SHP77 (cell line): ENCODE measurements around the gene TMEM221.

ENCODE experiments used
- DNase-seq, 2 experiments: peaks; one replicate each; lab custom pipeline; 2025; lab: John Stamatoyannopoulos, UW

The TMEM221 gene

DNA sequence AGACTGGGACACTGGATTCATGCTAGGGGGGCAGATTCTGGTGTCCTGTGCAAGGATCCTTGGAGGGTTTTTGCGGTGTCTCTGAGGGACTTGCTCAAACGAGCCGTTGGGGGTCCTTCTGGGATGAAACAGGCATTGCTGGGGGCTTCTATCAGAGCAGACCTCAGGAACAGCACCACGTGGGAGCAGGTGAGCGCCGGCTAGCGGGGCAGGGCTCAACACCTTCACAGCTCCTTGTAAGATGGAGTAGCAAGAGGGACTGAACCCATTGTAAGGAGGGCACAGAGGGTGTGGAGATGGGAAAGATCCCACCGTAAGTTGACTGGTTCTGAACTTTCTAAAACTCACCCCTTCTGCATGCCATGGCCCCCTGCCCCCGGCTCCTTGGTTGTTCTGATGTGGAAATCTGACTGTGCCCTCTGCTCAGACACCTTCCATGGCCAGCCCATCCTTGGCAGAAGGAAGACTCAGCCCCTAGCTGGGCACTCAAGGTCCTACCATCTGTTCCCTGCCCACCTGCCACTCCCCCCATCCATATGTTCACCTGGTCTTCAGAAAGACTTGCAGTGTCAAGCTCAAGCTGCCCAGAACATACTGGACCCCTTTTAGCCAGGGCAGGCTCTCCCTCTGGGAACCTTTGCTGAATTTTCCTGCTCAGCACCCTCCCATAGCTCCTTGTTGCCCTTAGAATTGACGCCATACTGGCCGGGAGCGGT, 23.1 kb upstream of the TMEM221 start:
- DNase-seq: no peak

DNA sequence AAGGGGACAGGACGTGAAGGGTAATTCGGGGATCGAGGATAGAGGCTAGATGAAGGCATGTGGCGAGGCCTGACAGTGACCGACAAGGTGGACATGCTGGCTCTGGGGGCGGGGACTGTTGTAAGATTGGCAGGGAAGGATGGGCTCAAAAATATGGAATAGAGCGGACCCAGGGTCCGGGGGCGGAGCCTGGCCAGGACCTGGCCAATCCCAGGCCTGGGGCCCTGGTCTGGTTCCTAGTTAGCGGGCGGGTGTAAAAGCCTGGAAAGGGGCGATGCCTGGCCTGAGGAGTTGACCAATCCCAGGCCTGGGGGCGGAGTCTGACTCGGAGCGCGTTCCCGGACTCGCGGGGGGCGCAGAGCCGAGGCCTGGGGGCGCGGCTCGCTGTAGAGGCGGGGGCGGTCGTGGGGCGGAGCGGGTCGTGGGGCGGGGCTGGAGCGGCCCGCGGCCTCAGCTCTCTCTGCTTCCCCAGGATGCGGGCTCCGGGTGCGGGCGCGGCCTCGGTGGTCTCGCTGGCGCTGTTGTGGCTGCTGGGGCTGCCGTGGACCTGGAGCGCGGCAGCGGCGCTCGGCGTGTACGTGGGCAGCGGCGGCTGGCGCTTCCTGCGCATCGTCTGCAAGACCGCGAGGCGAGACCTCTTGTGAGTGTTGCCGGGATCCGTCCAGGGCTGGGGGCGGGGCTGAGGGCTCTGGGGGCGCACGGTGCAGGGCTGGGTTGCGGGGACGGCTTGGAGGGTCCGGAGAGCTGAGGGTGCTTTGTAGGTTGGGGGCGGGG, 21.8 kb upstream of the TMEM221 start, which contains the start of gene SLC27A1:
Gene SLC27A1 (plus strand): TSS at position 457 of the 774 bp plus-strand sequence. CDS start 17 bp downstream, at position 474.
- peak; percentile 96 to 99 for DNase-seq

DNA sequence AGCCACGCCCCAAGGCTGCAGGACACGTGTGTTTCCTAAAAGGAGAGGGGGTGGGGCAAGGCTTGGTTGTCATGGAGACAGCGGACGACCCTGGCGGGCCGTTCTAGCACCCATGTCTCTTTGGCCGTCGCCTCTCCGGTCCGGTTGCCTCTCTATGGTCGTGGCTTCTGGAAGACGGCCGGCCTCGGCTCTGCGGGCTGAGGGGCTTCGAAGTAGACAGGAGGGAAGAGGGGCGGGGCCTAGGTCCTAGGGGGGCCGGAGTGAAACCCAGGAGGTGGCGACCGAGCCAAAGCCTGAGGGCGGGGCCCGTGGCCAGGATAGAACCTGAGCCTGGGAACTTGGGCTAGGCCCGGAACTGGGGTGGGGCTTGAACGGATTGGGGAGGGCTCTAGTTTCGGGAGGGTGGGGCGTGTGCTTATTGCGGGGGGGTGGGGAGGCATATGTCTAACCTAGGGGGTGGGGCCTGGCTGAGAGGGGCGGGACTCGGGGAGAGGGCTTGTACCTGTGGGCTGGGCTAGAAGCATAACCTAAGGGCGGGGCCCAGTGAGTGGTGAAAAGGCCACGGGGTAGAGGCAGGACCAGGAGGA, 21.1 kb upstream of the TMEM221 start:
- DNase-seq: peak; percentile 92 to 93

DNA sequence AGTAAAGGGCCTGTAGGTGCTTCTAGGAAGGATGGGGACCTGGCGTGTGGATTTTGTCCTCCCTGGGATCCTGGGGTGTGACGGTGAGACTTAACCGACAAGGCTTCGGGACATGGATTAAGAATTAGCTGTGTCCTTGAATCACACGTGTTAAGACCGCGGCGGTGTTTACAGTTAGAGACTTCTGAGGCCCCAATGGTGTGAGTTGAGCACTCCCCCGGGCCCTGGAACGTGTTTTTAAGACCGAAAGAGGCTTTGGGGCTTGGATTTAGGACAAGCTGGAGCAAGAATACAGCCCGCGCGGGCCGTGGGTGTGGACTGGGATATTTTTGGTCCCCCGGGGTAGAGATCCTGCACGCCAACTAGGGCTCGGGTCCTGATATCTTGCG, 20.6 kb upstream of the TMEM221 start:
- no peak for DNase-seq

DNA sequence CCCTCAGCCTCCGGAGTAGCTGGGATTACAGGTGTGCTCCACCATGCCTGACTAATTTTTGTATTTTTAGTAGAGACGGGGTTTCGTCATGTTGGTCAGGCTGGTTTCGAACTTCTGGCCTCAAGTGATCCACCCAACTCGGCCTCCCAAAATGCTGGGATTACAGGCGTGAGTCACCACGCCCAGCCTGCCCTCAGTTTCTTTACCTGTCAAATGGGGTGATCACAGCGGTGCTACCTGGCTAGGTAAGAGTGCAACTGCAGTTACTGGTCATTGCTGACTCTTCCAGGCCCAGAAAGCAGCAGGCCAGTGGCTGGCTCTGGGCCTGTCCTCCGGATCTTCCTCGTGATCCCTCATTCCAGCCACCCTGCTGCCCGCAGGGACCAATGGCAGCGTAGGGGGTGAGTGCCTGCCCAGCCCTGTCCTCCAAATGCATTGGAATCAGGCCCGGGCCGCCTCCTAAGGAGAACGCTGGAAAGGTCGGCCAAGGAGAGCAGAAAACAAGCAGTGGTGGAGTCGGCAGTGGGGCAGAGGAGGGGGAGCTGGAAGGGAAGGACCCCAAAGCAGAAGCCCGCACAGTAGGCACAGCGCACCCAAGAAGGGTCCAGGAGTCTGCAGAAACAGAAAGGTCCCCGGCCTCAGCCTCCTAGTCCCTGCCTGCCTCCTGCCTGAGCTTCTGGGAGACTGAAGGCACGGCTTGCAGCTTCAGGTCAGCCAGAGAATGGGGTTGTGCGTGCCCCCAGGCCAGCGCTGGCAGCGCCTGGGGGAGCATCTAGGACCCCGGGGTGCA, 20.0 kb upstream of the TMEM221 start:
- DNase-seq: no peak

DNA sequence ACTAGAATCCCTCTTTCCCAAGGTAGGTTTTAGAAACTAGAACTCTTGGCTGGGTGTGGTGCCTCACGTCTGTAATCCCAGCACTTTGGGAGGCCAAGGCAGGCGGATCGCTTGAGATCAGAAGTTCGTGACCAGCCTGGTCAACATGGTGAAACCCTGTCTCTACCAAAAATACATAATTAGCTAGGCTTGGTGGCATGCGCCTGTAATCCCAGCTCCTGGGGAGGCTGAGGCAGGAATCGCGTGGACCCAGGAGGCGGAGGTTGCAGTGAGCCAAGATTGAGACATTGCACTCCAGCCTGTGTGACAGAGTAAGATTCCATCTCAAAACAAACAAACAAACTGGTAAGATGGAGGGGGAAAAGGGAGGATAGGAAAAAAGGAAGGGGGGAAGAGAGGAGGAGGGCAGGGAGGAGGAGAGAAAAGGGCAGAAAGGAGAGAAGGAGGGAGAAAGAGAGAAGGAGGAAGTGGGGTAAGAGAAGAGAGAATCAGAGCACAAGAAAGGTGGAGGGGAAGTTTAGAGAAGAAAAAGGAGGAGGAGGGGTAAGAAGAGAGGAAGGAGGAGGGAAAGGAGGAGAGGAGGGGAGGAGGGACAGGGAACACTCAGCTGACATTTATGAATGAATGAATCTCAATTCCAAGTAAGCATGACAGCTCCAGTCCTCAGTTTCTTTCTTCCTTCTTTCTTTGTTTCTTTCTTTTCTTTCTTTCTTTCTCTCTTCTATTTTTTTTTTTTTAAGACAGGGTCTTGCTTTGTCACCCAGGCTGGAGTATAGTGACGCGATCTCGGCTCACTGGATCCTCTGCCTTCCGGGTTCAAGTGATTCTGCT, 19.2 kb upstream of the TMEM221 start:
- no peak for DNase-seq

DNA sequence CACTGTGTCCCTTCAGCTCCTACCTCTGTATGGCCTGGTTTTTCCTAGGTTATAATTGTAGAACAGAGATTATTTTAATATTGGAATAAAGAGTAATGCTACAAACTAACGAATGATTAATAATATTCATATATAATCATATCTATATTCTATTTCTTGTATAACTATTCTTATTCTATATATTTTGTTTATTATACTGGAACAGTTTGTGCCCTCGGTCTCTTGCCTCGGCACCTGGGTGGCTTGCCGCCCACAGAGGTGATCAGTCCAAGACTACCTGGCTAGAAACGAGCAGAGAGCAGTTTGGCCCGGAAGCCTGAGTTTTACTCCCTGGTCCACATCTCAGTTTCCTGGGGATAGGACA, 18.0 kb upstream of the TMEM221 start:
- no peak for DNase-seq

DNA sequence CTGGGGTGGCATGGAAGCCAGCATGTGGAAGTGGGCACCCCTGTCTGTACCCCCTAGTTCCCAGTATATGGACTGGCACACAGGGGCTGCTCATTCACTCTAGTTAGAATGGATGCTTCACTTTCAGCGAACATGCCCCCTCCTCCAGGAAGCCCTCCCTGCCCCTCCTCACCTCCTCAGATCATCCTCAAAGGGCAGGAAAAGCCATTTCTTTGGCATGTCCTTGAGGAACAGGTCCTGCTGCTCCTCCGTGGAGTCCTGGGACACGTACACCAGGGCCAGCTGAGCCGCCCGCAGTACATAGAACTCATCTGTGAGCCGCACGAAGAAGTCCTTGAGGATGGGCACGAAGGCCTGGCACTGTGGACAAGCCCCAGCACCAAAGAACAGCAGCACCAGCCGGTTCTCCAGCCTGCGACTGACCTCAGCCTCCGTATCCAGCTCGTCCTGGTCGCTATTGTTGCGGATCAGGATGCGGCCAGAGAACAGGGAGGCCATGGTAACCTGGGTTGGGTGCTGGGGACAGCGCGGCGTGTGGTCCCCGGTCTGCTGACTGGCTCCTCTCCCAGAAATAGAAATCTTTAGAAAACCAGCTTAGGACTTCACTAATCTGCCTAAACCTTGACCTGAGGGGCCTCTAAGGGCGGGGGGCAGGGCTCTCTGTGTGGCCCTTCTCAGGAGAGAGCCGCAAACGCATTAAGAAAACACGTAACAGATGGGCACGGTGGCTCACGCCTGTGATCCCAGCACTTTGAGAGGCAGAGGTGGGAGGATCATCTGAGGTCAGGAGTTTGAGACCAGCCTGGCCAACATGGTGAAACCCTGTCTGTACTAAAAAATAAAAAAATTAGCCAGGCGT, 12.1 kb upstream of the TMEM221 start, which contains the start of gene NXNL1:
Gene NXNL1 (minus strand): TSS at position 555 of the 859 bp plus-strand sequence. CDS start 57 bp downstream, at position 498.
- DNase-seq: no peak

DNA sequence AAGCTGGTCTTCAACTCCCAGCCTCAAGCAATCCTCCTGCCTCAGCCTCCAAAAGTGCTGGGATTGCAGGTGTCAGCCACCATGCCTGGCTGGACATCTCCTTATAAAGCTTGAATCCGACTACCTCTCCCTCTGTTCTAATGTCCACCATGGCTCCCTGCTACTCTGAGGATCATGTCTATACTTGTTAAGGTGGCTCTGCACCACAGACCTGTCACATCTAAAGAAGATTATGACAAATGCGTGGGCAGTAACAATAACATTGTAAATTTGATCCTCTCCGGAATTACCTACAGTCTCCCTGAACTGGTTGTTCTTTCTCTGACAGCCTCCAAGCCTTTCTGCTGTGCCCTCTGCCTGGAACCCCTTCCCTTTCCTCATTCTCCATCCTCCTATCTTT, 10.5 kb upstream of the TMEM221 start:
- DNase-seq: no peak

DNA sequence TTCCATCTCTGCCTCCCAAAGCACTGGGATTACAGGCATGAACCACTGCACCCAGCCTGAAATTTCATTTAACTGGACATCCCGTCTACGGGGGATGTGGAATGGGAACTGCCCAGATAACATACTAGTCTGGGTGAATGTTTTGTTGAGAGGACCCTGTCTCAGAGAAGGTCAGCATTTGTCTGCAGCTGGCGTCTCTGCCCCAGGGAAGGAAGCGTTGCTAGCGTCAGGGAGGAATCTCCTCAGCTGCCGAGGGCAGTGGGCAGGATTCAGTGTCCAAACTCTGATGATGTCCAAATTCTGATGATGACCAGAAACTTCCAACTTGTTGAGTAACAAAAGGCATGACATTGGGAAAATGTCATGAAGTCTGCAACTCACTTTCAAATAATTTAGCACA, 9.1 kb upstream of the TMEM221 start:
- no peak for DNase-seq

DNA sequence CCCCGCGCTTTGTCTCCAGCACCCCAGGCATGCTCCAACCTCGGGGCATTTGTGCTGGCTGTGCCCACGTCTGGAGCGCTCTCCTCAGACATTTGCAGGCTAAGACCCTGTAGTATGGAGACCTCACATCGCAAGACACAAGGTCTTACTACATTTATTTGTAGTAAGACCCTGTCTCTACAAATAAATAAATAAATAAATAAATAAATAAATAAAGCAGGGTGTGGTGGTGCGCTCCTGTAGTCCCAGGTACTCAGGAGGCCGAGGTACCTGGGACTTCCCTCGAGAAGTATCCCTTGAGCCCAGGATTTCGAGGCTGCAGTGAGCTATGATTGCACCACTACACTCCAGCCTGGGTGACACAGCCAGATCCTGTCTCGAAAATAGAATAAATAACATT, 7.7 kb upstream of the TMEM221 start:
- DNase-seq: no peak

DNA sequence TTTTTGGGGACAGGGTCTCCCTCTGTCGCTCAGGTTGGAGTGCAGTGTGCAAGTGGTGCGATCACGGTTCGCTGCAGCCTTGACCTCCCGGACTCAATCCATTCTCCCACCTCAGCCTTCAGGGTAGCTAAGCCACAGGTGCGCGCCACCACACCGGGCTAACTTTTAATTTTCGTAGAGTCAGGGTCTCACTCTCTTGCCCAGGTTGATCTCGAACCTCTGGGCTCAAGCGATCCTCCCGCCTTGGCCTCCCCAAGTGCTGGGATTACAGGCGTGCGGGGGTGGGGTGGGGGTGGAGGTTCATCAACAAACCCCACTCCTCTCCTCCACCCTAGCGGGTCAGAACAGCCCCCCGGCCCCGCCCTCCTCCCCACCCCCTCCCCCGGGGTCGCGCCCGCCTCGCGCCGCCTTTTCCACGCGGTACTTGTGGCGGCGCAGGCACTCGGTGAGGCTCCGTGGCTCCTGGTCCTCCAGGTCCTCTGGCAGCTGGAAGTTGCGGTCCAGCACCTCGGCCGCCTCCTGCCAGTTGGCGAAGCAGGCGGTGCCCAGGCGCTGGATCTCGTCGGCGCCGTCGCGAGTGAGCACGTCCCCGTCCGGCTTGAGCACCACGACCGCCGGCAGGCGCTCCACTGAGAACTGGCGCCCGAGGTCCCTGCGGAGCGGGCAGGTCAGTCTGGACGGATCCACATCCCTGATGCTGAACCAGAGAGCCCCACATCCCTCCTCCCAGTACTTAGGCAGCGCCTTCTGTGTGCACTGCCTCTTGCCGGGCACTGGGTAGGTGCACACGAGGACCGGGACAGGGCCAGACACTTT, 7.0 kb upstream of the TMEM221 start:
- DNase-seq: no peak

DNA sequence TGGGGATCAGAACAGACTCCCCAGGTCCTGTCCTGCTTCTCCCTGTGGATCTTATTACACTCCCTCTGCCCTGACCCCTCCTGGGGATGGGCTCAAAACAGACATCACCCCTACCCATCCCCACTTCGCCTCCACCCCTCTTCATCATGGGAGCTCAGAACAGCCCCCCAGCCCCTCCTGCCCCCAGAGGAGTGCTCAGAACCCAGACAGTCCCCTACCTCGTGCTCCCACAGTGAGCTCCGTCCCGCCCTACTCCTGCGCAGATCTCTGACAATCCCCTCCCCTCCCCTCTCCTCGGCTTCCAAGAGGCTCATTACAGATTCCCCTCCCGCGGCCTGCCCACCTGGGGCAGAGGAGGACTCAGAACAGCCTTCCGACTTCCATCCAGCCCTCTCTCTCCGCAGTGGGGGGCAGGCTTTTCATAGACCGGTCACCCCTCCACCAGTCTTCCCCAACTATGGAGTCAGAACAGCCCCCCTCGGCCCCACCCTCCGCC, 6.2 kb upstream of the TMEM221 start:
- no peak for DNase-seq

DNA sequence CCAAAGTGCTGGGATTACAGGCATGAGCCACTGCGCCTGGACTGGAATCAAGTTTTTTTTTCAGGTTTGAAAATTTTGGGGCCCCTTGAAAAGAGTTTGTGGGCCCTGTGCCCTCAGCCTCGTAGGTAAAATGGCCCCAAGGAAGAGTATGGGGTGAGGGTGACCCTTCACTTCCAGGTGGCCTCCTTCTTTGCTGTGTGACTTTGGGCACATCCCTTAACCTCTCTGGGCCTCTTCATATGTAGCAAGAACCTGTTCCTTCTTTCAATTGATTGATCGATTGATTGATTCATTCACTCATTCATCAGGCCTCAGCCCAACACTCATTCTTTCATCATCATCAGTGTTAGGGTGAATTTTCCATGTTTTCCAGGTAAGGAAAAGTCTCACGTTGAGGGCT, 3.4 kb upstream of the TMEM221 start:
- DNase-seq: no peak

DNA sequence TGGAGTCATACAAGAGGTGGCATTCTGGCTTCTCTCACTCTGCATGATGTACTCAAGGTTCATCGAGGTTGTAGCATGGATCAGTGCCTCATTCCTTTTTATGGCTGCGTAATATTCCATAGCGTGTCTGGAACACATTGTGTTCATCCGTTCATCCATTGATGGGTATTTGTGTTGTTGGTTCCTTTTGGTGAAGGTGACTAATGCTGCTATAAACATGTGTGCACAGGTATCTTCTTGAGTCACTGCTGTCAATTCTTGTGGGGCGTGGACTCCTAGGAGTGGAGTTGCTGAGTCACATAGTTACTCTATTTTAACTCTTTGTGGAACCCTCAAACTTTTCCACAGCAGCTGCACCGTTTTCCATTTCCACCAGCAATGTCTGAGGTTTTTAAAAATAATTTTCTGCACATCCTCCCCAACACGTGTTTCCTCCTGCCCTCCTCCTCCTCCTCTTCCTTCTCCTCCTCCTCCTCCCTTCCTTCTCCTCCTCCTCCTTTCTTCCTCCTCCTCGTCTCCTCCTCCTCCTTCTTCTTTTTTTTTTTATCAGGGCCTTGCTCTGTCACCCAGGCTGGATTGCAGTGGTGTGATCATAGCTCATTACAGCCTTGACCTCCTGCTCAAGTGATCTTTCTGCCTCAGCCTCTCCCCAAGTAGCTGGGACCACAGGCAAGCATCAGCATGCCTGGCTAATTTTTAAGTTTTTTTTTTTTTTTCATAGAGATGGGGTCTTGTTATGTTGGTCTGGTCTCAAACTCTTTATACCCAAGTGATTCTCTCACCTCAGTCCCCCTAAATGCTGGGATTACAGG, 2.0 kb upstream of the TMEM221 start:
- no peak for DNase-seq

DNA sequence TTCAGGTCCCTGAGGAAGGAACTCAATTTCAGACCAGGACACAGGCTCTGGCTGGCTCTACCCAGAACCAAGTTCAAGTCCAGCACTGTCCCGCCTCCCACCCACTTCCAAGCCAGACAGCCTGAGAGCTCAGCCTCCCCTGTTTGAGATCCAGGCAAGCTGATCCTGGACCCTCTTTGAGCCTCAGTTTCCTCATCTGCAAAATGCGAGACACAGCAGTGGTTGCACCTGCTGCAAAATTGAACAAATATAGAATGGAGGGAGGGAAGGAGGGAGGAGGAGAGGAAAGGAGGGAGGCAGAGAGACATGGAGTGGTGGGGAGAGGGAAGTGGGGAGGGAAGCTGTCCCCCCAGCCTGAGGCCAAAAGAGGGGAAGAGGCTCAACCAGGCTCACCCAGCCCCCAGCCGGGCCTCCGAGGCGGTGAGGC, 751 bp downstream of the TMEM221 start:
- DNase-seq: no peak

DNA sequence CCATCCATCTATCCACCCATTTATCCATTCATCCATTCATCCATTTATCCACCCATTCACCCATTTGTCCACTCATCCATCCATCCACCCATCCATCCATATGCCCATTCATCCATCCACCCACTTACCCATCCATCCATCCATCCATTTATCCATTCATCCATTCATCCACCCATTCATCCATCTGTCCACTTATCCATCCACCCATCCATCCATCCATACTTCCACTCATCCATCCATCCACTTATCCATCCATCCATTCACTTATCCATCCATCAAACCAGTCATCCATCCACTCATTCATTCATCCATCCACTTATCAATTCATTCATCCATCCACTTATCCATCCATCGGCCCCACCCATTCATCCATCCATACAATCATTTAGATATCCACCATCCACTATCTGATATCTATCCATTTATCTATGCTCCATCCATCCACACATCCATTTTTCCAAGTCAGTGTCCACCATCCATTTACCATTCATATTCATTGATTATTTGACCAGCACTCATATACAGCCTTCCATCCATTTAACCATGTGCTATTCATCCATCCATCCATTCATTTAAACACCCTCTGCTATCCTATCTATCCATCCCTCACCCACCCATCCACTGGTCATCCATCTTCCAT, 2.8 kb downstream of the TMEM221 start:
- no peak for DNase-seq
